ENCODE data around the gene CYP26A1. TPM values are rescaled to one million over a fixed set of nuclear protein-coding genes. Genes with fewer than 3 reads are reported as not detected.

CYP26A1 gene
- total RNA-seq, 1 donor from 2014 or later = 16.7 TPM

DNA sequence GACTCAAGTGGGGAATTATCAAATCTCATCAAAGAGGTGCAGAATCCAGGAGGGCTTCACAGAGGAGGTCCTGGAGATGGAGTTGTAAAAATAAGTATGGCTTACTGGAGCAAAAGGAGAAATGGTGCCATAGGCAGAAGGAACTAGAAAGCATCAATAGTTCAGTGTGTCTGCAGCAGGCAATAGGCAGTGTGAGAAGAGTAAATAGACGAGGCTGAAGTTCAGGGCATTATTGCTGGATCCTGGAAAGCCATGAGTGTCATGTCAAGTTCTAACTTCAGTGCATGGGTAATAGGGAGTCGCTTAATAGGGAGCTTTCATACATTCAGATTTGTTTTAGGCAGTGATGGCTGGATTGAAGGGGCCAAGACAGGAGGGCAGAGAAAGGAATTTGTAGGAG lies 39.3 kb downstream of the CYP26A1 start:
- FAIRE-seq (no peak), DNase-seq (ENCODE audit: low spot score in 2 of 2) (no peak)

DNA sequence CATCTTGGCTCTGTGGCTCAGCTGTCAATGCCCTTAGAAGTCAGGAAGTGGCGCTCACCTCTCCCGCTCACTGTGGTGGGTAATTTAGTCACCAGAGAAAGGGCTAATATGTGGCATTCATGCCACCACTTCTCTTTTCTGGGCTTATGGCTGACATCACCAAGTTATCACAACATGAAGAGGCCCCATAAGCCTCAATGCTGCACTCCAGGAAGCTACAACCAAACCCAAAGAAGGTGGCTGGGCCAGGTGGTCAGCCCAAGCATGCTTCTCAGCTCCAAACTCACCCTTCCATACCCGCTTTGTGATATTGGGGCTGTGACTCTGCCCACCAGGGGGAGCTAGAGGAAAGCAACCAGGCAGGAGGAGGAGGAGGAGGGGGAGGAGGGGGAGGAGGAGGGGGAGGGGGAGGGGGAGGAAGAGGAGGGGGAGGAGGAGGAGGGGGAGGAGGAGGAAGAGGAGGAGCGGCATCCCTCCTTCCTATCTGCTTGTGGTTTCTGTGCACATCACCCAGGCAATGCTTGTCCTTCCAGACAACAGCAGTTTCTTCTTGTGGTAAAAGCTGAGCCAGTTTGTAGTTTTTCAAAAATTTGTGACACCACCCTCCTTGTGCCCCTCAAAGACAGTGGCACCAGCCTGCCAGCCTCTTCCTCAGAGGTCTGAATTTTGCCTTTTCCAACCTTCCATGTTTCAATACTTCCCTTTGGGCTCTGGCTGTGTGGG lies 42.1 kb downstream of the CYP26A1 start:
- FAIRE-seq = no peak
- no peak for DNase-seq (ENCODE audit: low spot score in 2 of 2)

DNA sequence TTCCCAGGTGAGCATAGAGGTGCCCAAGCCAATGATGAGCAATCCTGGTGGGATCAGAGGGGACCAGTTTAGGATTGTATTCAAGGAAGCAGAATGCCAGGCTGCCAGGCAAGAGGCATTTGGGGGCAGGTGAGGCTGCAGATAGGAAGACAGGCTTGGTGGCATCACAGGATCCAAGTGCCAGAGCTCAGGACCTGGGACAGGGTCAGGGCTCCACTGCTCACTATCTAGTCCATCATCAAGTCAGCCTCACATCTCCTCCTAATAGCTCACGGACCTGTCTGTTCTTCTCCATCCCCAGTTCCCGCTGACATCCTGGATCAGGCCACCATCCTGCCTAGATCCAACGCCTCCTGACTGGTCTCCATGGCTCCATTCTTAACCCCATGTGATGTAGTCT lies 47.6 kb downstream of the CYP26A1 start:
- DNase-seq (ENCODE audit: low spot score in 2 of 2) (no peak), FAIRE-seq (no peak)

DNA sequence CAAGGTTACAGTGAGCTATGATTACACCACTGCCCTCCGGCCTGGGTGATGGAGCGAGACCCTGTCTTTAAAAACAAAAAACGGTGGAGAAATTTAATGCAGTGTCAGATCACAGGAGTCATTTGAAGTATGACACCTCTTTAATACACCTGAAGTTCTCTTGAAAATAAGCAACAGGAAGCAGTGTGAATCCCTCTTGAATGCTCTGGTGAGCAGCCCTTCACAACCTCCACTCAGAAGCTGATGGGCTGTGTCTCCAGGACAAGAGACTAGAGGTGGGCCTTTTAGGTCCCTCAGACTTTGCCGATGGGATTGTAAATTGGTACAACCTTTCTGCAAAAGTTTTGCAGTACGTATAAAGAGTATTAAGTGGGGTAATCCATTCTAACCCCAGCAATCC lies 50.1 kb downstream of the CYP26A1 start:
- no peak for DNase-seq (ENCODE audit: low spot score in 2 of 2)
- FAIRE-seq = no peak

DNA sequence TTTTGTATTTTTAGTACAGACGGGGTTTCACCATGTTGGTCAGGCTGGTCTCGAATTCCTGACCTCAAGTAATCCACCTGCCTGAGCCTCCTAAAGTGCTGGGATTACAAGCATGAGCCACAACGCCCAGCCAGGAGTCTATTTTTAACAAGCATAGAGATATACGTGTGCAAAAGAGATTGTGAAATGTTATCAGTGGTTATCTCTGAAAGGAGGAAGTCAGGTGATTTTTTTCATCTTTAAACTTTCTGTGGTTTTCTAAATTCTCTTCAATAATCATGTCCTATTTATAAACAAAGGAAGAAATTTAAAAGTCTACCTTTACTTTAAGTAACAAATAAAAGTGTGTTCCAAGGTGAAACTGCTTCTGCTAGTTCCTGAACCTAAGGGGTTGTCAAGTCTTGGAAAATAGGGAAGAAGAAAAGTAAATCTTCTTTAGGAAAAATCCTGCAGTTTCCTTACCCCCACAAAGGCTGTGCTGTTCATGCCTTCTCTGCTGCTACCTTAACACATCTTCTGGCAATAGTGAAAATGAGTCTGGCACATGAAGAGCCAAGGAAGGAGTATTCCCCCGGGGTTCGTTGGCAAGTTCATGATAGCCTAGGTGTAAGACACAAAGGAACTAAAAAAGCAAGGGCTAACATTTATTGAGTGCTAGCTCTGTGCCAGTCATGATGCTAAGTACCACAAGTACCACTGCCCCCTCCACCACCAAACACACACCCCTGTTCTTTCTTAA lies 51.1 kb downstream of the CYP26A1 start:
- FAIRE-seq = no peak
- no peak for DNase-seq (ENCODE audit: low spot score in 2 of 2)

DNA sequence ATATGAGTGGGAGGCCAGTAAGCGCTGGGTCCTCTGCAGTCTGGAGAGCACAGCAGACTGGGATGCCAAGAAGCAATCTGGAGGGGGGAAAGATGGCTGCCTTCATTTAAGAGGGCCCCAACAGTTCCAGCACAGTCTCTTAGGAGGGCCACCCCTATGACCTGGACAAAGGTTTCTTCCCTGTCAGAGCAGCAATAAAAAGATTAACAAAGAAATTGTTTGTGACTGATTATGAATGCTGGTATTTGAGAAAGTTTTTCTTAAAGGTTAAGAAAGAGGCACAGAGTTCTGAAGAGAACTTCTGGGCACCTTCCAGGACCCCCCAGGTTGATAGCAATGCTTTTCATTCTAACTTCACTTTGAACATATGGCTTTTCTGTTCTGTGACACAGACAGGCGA lies 52.3 kb downstream of the CYP26A1 start:
- FAIRE-seq (no peak), DNase-seq (ENCODE audit: low spot score in 2 of 2) (no peak)

DNA sequence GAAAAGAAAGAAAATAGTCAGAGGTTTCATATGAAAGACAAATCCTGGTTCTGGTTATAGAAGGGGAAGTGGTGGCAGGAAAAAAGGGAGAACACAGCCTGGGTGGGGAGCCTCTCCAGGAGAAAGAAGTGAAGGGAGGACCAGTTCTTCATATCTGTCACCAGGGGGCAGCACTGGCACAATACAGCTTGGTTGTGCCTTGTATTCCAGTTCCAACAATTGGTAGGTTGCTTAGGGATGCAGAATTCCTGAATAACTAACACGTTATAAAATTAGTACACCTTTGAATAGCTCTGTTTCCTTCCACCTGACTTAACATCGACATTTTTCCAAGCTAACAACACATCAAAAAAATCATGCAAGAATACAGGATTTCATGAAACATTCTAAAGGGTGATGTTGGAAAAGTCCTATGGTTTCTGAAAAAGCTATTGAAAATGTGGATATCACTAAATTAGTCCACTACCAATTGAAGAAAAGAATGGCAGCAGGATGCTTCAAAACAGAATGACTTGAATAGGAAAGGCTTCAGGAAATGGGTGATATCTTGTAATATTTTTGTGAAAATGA lies 52.9 kb downstream of the CYP26A1 start:
- no peak for FAIRE-seq
- no peak for DNase-seq (ENCODE audit: low spot score in 2 of 2)

Other genes starting within 250 kb of the CYP26A1 start
- 113 TPM for gene EXOC6, start 225.4 kb upstream of the CYP26A1 start, total RNA-seq
- gene CYP26C1, start 13.1 kb upstream of the CYP26A1 start, total RNA-seq = under 0.01 TPM